NCI-H748 (cell line): ENCODE data around the gene CDKL2.
"Not testable (repeated sequence)": the region's sequence is repeated elsewhere in the genome, so short reads cannot be mapped to it uniquely, and the experiment has no call there.

Experiments used
- DNase-seq: peaks from one replicate; lab custom pipeline; 2025; ENCODE audit not compliant: unreplicated experiment; lab: John Stamatoyannopoulos, UW

The CDKL2 gene

DNA sequence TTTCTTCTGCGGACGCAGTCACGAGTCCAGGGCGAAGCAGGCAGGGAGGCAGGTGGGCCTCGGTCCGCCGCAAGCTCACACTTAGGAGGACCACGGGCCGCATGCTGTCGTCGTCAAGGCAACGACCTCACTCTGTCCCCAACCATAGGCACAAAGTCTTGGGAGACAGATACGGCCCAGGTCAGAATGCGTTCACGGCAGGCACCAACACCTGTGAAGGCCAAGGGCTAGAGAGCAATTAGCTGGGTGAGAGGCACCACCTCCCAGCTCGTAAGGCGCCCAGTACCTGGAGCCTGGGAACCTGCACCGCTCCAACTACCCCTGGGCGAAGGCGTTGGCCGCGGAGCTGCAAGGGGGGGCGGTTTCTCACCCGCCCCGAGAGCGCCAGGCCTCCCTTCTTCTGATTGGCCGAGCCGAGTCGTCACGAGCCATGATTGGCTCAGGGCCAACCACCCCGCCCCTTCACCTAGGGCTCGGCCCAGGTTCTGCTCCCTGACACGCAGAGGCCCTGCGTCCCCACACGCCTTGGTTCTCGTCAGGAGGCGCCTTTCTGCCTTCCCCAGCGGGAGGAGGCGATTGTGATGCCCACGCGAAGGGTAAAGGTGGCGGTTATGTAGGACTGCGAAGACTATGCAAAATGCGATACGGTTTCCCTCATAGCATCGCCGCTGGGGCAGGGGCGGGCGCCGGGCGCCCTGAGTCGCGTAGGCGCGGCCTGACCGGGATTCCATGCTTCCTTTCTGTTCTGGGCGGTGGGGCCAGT is at the start of gene CDKL2:
TSS of gene CDKL2 (minus strand) at position 355 of the 763 bp plus-strand sequence. CDS start 4,540 bp downstream, outside the sequence.
- DNase-seq: peak; percentile 93

DNA sequence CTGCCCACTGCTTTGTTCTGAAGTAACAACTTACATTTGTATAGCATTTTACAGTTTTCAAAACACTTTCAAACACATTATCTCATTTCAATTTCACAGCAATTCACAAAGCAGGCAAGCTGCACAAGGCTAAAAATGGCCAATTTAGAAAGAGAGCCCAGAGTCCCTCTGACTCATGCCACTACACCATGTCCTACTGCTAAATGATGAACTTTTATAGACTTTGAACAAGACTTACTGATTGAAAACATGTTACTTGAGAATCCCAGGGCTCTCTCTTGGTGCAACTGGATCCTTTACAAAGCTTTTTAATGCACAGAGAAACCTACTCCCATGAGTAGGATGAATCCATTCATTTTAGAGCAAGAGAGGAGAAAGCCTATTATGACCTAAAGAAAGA is 48.6 kb upstream of the CDKL2 start:
- no peak for DNase-seq

DNA sequence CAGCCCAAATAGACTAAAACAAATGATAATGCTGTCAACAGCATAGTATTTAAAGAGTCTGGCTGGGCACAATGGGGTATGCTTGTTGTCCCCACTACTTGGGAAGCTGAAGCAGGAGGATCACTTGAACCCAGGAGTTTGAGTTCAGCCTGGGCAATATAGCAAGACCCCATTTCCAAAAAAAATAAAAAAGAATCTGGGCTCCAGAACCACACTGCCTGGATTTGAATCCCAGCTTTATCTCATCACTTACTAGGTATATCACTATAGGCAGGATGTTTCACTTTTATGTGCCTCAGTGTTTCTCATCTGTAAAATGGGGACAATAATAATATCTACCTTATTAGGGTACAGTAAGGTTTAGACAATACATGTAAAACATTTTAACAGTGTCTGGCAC is 48.1 kb upstream of the CDKL2 start:
- DNase-seq: no peak

- DNase-seq: no peak
Measured at GRCh38 chr4:75675004-75675531, 44.7 kb upstream of the CDKL2 start.

DNA sequence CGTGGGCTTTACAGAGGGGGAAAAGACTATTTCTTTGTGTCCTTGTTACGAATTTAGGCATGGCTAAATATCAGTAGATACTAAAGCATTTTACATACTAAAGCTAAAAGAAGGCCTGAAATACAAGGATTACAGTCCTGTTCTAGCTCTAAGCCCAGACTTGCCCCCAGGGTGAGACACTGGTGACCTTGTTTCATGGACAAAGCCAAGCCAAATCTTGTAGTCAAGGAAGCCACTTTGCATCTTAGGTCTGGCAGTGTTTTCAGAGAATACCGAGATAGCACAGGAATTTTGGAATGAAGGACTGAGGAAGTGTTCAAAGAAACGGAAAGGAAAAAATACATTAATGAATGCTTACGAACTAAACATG is 43.6 kb upstream of the CDKL2 start:
- DNase-seq: no peak

DNA sequence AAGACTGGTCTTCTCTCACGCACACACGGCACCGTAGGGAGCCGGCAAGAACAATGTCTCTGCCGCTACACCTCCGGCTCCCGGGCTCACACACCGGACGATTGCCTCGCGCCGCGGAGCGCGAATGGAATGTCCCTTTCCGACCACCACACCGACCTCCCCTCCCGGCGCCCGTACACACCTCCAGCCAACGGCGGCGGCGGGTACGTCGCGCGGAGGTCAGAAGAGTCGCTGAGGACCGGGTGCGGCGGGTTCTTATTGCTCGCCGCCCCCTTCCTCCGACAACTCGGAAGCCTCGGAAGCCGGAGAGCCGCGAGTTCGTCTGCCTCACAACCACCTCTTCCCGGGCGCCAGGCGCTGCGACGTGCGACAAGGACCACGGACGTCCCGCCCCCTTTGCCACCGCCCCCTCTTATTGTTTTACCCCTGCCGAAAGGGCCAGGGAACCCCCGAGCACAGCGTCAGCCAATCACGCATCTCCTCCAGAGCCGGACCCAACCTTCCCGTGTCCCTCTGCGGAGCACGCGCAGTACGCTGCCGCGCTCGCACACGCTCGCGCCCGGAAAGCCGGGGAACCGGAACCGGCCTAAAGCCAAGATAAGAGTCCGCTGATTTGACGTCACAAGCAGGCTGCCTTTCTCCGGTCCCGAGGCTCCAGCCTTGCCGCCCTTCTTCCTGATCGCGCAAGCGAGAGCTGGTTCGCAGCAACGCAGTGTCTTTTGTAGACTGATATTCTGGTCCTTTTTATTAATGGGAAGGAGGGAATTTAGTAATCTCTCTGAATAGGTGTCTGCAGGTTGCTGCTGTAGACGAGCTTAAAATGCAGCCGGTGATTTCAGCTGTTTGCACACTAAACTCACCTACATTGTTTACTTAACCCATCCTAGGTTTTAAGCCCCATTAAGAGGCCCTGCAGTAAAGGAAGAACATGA is 43.0 kb upstream of the CDKL2 start, which contains the start of gene G3BP2:
TSS of gene G3BP2 (minus strand) at position 385 of the 932 bp plus-strand sequence. CDS start 11,386 bp downstream, outside the sequence.
- peak; percentile 98 for DNase-seq

GRCh38 chr4:75672461-75673026 is 42.2 kb upstream of the CDKL2 start:
- peak; percentile 66 for DNase-seq

DNA sequence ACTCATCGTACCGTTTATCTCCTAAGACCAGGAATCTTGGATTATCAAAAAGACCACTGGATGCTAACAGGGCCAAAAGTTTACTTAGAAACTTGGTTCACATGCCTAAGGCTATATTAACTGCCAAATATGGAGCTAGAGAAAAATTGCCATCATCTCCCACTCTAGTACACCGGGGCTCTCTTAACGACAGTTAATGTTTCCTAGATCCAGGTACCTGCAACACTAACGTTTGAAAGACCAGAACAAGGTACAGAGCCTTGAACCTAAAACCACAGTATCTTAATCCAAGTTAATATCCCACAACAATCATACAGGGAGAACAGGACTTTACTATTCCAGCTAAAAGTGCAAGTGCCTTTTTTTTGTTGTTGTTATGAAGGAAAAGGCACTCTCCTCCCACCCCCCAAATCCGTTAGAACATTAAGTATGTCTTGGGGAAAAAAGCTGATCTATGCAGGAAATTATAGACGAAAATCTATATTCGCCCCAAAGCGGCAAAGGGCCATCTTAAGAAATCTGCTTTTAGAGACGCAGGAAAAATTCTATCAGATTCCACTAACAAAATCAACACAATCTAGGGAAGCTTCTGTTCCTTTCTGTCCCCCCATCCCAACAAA is 41.6 kb upstream of the CDKL2 start:
- DNase-seq: no peak

GRCh38 chr4:75668596-75668995 is 38.3 kb upstream of the CDKL2 start:
- no peak for DNase-seq

GRCh38 chr4:75667636-75668035 is 37.3 kb upstream of the CDKL2 start:
- DNase-seq: not testable (repeated sequence)

GRCh38 chr4:75666299-75666698 is 36.0 kb upstream of the CDKL2 start:
- DNase-seq: no peak

- not testable (repeated sequence) for DNase-seq
Measured at GRCh38 chr4:75664604-75665003, 34.3 kb upstream of the CDKL2 start.

DNA sequence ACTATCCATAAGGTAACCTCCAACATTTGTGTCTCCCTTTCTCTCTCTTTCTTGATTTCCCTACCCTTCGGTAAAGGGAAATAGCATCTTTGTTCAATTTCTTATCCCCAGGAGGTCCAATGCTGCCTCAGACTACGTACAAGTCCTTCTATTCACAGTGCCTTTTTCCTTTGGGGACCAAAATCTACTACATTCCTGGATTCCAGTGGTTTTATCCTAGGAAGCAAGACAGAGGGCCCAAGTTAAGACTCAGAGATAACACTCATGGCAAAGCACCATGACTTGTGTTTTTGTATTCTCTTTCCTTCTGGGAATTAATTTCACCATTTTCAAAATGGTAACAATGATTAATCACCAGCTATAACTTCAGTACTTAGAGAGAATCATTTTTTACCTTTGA is 32.3 kb upstream of the CDKL2 start:
- DNase-seq: no peak

- no peak for DNase-seq
Measured at GRCh38 chr4:75660491-75660890, 30.2 kb upstream of the CDKL2 start.

GRCh38 chr4:75659512-75660031 is 29.2 kb upstream of the CDKL2 start:
- DNase-seq: no peak

DNA sequence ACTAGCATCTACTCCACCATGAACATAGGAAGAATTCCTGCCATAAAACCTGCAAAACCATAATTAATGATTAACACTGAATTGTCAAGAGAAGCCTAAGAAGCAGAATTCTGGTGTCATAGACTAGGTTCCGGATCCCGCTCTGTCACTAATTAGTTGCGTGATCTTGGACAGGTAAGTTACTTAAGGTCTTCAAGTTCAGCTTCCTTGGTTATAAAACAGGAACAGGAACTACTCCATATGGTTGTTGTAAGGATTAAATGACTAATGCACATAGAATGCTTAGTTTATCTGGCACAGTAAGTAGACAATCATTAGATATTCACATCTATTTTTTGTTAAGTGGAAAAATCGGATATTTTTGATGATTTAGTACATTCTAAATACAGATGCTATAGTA is 28.5 kb upstream of the CDKL2 start:
- no peak for DNase-seq

GRCh38 chr4:75655562-75655961 is 25.2 kb upstream of the CDKL2 start:
- DNase-seq: no peak

GRCh38 chr4:75654905-75655304 is 24.6 kb upstream of the CDKL2 start:
- DNase-seq: no peak

DNA sequence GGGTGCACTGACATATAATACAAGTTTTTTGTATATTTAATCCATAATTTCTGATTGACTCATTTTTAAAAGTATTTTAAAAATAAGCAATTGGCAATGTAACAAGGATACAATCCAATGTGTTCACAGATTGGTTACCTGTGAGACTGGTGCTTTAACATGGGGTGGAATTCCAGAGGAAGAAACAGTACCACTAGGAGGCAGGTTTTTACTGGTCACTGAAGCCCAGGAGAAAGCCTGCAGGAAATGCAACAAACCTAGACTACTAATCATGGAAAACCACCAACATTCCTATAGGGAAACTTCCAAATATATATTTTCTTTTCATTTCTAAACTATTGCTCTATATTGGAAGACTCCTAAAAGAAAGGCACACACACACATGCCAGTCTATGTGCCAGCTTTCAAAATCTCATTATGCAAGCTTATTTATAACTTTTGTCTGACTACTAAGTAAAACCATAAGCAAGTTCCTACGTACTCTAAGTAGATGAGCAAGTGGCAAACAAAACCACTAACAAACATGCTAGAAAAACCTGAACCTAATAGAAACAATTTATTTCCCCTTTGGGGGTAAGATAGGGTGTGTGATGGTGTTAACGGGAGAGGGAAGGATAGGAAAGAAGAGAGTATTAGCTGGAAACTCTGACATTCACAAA is 23.6 kb upstream of the CDKL2 start:
- no peak for DNase-seq

DNA sequence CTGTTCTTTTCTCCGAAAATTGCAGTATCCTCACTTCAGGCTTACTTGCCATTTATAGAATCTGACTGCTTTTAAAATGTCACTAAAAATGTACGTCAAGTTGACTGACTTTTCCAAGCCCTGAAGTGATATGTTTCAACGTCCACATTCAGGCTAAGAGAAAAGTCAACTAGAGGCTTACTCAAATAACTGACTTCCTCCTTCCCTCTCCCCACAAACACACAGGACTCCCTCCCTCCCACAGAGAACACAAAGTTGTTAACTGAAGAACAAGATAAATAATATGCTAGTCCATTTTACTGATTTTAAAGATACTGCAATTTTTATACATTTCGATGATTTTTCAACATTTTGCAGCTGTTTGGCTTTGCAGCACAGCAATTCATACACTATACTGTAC is 13.8 kb upstream of the CDKL2 start:
- DNase-seq: no peak
